ENCODE data around the gene GSG1L.

GSG1L gene

GRCh38 chr16:28038409-28038808, 25.1 kb downstream of the GSG1L start:
- Mint-ChIP-seq H3K4me1 (no peaks in the 10 kb centered on the region), H3K36me3 (no peaks in the 10 kb centered on the region), H3K4me3 (no peak overlapping the region), H3K9me3 (no peaks in the 10 kb centered on the region), H3K27ac (no peak overlapping the region), H3K27me3 (peaks cover 14% of the 10 kb centered on the region)
- DNase-seq (ENCODE audit: low spot score in 2 of 2) (no peak), ATAC-seq (ENCODE audit: low read depth) (no peak)

GRCh38 chr16:28035866-28036393, 27.6 kb downstream of the GSG1L start:
- H3K4me3 Mint-ChIP-seq: no peak overlapping the region
- no peaks in the 10 kb centered on the region for H3K4me1 Mint-ChIP-seq
- no peaks in the 10 kb centered on the region for H3K36me3 Mint-ChIP-seq
- H3K9me3 Mint-ChIP-seq: no peaks in the 10 kb centered on the region
- ATAC-seq (ENCODE audit: low read depth) (no peak), DNase-seq (ENCODE audit: low spot score in 2 of 2) (no peak)
- no peak overlapping the region for H3K27ac Mint-ChIP-seq
- H3K27me3 Mint-ChIP-seq: peaks cover 16% of the 10 kb centered on the region

- ATAC-seq (ENCODE audit: low read depth) (no peak), DNase-seq (ENCODE audit: low spot score in 2 of 2) (no peak)
- Mint-ChIP-seq H3K4me3 (no peak overlapping the region), H3K27ac (no peak overlapping the region), H3K9me3 (peaks cover 3% of the 10 kb centered on the region), H3K4me1 (no peaks in the 10 kb centered on the region), H3K36me3 (no peaks in the 10 kb centered on the region), H3K27me3 (peaks cover 20% of the 10 kb centered on the region)
Observed at GRCh38 chr16:28033870-28034269, 29.6 kb downstream of the GSG1L start.

- Mint-ChIP-seq H3K4me3 (no peak overlapping the region), H3K36me3 (no peaks in the 10 kb centered on the region), H3K9me3 (peaks cover 7% of the 10 kb centered on the region), H3K27ac (no peak overlapping the region), H3K27me3 (peaks cover 8% of the 10 kb centered on the region), H3K4me1 (no peaks in the 10 kb centered on the region)
- no peak for ATAC-seq (ENCODE audit: low read depth)
- no peak for DNase-seq (ENCODE audit: low spot score in 2 of 2)
Observed at GRCh38 chr16:28029387-28030002, 34.0 kb downstream of the GSG1L start.

GRCh38 chr16:28027055-28027454, 36.5 kb downstream of the GSG1L start:
- no peak for ATAC-seq (ENCODE audit: low read depth)
- H3K4me3 Mint-ChIP-seq: no peak overlapping the region

GRCh38 chr16:28025631-28026030, 37.9 kb downstream of the GSG1L start:
- H3K9me3 Mint-ChIP-seq: peaks cover 10% of the 10 kb centered on the region
- no peaks in the 10 kb centered on the region for H3K36me3 Mint-ChIP-seq
- H3K27ac Mint-ChIP-seq: no peak overlapping the region
- H3K4me3 Mint-ChIP-seq: no peak overlapping the region
- ATAC-seq (ENCODE audit: low read depth): no peak
- no peaks in the 10 kb centered on the region for H3K4me1 Mint-ChIP-seq
- peaks cover 5% of the 10 kb centered on the region for H3K27me3 Mint-ChIP-seq
- no peak for DNase-seq (ENCODE audit: low spot score in 2 of 2)

More at GRCh38 chr16:28027055-28027454, 36.5 kb downstream of the GSG1L start:
- H3K36me3 Mint-ChIP-seq: no peaks in the 10 kb centered on the region
- DNase-seq (ENCODE audit: low spot score in 2 of 2): no peak
- H3K4me1 Mint-ChIP-seq: no peaks in the 10 kb centered on the region
- H3K27ac Mint-ChIP-seq: no peak overlapping the region
- H3K9me3 Mint-ChIP-seq: peaks cover 7% of the 10 kb centered on the region
- H3K27me3 Mint-ChIP-seq: peaks cover 5% of the 10 kb centered on the region

GRCh38 chr16:28019218-28019617, 44.3 kb downstream of the GSG1L start:
- DNase-seq (ENCODE audit: low spot score in 2 of 2) (no peak), ATAC-seq (ENCODE audit: low read depth) (no peak)
- H3K4me1 Mint-ChIP-seq: no peaks in the 10 kb centered on the region
- no peak overlapping the region for H3K27ac Mint-ChIP-seq
- peaks cover 8% of the 10 kb centered on the region for H3K9me3 Mint-ChIP-seq
- peaks cover 5% of the 10 kb centered on the region for H3K27me3 Mint-ChIP-seq
- no peak overlapping the region for H3K4me3 Mint-ChIP-seq
- no peaks in the 10 kb centered on the region for H3K36me3 Mint-ChIP-seq

- no peak for ATAC-seq (ENCODE audit: low read depth)
- H3K27ac Mint-ChIP-seq: no peak overlapping the region
- H3K4me1 Mint-ChIP-seq: no peaks in the 10 kb centered on the region
- H3K9me3 Mint-ChIP-seq: peaks cover 7% of the 10 kb centered on the region
- DNase-seq (ENCODE audit: low spot score in 2 of 2): no peak
- H3K4me3 Mint-ChIP-seq: no peak overlapping the region
- H3K27me3 Mint-ChIP-seq: peaks cover 16% of the 10 kb centered on the region
- H3K36me3 Mint-ChIP-seq: peaks cover 3% of the 10 kb centered on the region
Observed at GRCh38 chr16:28014851-28015250, 48.7 kb downstream of the GSG1L start.

- DNase-seq (ENCODE audit: low spot score in 2 of 2) (no peak), ATAC-seq (ENCODE audit: low read depth) (no peak)
- Mint-ChIP-seq H3K27me3 (peaks cover 21% of the 10 kb centered on the region), H3K4me1 (no peaks in the 10 kb centered on the region), H3K9me3 (peaks cover 7% of the 10 kb centered on the region), H3K36me3 (peaks cover 3% of the 10 kb centered on the region), H3K4me3 (no peak overlapping the region), H3K27ac (no peak overlapping the region)
Observed at GRCh38 chr16:28013878-28014277, 49.6 kb downstream of the GSG1L start.

- Mint-ChIP-seq H3K27ac (no peak overlapping the region), H3K27me3 (peaks cover 23% of the 10 kb centered on the region), H3K4me1 (no peaks in the 10 kb centered on the region), H3K4me3 (no peak overlapping the region), H3K36me3 (peaks cover 3% of the 10 kb centered on the region), H3K9me3 (peaks cover 7% of the 10 kb centered on the region)
- DNase-seq (ENCODE audit: low spot score in 2 of 2) (no peak), ATAC-seq (ENCODE audit: low read depth) (no peak)
Observed at GRCh38 chr16:28013392-28013791, 50.1 kb downstream of the GSG1L start.

GRCh38 chr16:28011971-28012445, 51.5 kb downstream of the GSG1L start:
- H3K36me3 Mint-ChIP-seq: peaks cover 3% of the 10 kb centered on the region
- peaks cover 20% of the 10 kb centered on the region for H3K27me3 Mint-ChIP-seq
- DNase-seq (ENCODE audit: low spot score in 2 of 2) (no peak), ATAC-seq (ENCODE audit: low read depth) (no peak)
- peaks cover 3% of the 10 kb centered on the region for H3K9me3 Mint-ChIP-seq
- no peaks in the 10 kb centered on the region for H3K4me1 Mint-ChIP-seq
- no peak overlapping the region for H3K4me3 Mint-ChIP-seq
- H3K27ac Mint-ChIP-seq: no peak overlapping the region

GRCh38 chr16:28011223-28011622, 52.3 kb downstream of the GSG1L start:
- no peak for ATAC-seq (ENCODE audit: low read depth)
- Mint-ChIP-seq H3K27me3 (peaks cover 20% of the 10 kb centered on the region), H3K4me3 (no peak overlapping the region), H3K27ac (no peak overlapping the region), H3K9me3 (peaks cover 3% of the 10 kb centered on the region), H3K36me3 (peaks cover 3% of the 10 kb centered on the region), H3K4me1 (no peaks in the 10 kb centered on the region)
- DNase-seq (ENCODE audit: low spot score in 2 of 2): no peak

GRCh38 chr16:28010671-28011070, 52.8 kb downstream of the GSG1L start:
- peaks cover 3% of the 10 kb centered on the region for H3K36me3 Mint-ChIP-seq
- no peak overlapping the region for H3K27ac Mint-ChIP-seq
- H3K9me3 Mint-ChIP-seq: peaks cover 3% of the 10 kb centered on the region
- ATAC-seq (ENCODE audit: low read depth) (no peak), DNase-seq (ENCODE audit: low spot score in 2 of 2) (no peak)
- peaks cover 20% of the 10 kb centered on the region for H3K27me3 Mint-ChIP-seq
- H3K4me1 Mint-ChIP-seq: no peaks in the 10 kb centered on the region
- H3K4me3 Mint-ChIP-seq: no peak overlapping the region

GRCh38 chr16:28009586-28010373, 53.7 kb downstream of the GSG1L start:
- ATAC-seq (ENCODE audit: low read depth) (no peak), DNase-seq (ENCODE audit: low spot score in 2 of 2) (no peak)
- Mint-ChIP-seq H3K9me3 (peaks cover 3% of the 10 kb centered on the region), H3K4me3 (no peak overlapping the region), H3K27me3 (peaks cover 20% of the 10 kb centered on the region), H3K27ac (no peak overlapping the region), H3K36me3 (peaks cover 3% of the 10 kb centered on the region), H3K4me1 (no peaks in the 10 kb centered on the region)

All from memory B cell (primary cell).